MM.1S (cell line): ENCODE data around the gene C1QC.

Experiments
- EZH2 ChIP-seq: fragments of 300-600 bp; sonication (generic); optimal IDR thresholded peaks from 2 replicates; pipeline ENCODE3; 2017; ENCODE audit warnings: low read depth, mild to moderate bottlenecking, antibody characterized with exemption, low read length, mixed read lengths
- TF ChIP-seq, protein P1 (sequence below): fragments of 300-600 bp; sonication (generic); IDR thresholded peaks from 2 replicates; pipeline ENCODE4 v1.5.1; 2016; ENCODE audit warnings: antibody characterized with exemption, low read length, mixed read lengths

DNA sequence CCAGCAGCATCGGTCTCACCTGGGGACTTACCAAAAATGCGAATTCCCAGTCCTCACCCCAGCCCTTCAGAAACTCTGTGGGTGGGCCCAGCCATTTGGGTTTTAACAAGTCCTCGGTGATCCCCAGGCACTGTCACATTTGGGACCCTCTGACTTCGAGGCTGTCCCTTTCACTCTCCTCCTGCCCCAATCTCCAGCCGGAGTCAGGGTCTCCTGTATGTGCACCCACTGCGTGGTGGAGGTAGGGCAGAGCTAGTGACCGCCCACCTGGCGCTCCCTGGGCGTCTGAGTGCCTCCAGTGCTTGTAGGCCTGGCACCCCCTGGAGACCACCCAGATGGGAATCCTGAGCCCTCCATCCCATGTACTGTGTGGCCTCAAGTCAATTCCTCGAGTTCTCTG, 49.0 kb upstream of the C1QC start:
- no peak for TF ChIP-seq EZH2
- TF ChIP-seq, protein P1, sequence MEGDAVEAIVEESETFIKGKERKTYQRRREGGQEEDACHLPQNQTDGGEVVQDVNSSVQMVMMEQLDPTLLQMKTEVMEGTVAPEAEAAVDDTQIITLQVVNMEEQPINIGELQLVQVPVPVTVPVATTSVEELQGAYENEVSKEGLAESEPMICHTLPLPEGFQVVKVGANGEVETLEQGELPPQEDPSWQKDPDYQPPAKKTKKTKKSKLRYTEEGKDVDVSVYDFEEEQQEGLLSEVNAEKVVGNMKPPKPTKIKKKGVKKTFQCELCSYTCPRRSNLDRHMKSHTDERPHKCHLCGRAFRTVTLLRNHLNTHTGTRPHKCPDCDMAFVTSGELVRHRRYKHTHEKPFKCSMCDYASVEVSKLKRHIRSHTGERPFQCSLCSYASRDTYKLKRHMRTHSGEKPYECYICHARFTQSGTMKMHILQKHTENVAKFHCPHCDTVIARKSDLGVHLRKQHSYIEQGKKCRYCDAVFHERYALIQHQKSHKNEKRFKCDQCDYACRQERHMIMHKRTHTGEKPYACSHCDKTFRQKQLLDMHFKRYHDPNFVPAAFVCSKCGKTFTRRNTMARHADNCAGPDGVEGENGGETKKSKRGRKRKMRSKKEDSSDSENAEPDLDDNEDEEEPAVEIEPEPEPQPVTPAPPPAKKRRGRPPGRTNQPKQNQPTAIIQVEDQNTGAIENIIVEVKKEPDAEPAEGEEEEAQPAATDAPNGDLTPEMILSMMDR, result no peak
